Camera-type eye (tissue), 1 donor: Measurements from ENCODE around the gene GJB6. TPM values are rescaled to one million over a fixed set of nuclear protein-coding genes. Genes with fewer than 3 reads are reported as not detected.

Source experiments
- total RNA-seq: library from RNA; depleted of rRNA; stranded (reverse); fragments of >200 nt; gene quantifications from one replicate; pipeline ENCODE4 v1.2.3, GENCODE V29; 2014

The GJB6 gene
- total RNA-seq = 3.4 TPM

DNA sequence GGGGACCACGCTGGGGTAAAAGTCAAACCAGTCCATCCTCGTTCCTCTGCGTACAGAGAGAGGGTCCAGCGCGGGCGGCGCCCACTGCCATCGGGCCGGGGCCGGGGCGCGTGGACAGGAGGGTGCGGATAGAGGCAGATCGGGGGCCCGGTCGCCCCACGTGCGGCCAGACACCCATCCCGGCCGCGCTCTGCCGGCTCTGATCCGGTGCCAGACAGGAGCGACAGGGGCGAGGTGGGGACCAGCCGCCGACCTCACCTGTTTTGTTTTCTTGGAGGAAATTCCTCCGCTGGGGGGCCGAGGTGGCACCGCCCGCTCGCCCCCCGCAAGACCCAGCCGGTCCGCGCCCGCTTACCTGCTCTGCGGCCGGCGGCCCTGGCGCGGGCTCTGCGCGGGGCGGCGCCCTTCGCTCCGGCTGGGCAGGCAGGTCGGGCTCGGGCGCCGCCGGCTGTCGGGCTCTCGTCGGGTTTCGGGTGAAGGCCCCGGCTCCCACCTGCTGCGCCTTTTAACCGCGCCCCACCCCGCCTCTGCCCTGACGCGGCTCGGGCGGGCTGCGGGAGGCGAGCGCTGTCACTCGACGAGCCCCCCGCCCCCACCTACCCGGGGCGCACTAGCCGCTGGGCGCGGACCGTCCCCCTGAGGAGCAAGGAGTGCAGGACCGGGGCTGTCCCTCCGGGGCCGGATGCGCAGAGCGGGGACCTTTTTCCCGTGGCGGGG lies at the start of gene GJB6:
GJB6 (minus strand) TSS at position 481 of the 717 bp plus-strand sequence. CDS start 8,839 bp downstream, outside the sequence.

GRCh38 chr13:20192836-20193161 lies 39.3 kb downstream of the GJB6 start, which contains the start of gene GJB2:
Gene GJB2 (minus strand): TSS chr13:20192938. CDS start chr13:20189581, 3,357 bp downstream.

Other genes with a start within 250 kb of the GJB6 start
- gene GJA3, start 71.3 kb downstream of the GJB6 start, total RNA-seq = 28.9 TPM
- gene GJB2, start 39.4 kb downstream of the GJB6 start, total RNA-seq = 3.7 TPM